Right hindlimb (tissue), 1 donor: ENCODE results near the gene MESD.

Source experiments
- DNase-seq: peaks from one replicate; pipeline ENCODE4 v3.0.0-alpha.2; 2018

Gene MESD

DNA sequence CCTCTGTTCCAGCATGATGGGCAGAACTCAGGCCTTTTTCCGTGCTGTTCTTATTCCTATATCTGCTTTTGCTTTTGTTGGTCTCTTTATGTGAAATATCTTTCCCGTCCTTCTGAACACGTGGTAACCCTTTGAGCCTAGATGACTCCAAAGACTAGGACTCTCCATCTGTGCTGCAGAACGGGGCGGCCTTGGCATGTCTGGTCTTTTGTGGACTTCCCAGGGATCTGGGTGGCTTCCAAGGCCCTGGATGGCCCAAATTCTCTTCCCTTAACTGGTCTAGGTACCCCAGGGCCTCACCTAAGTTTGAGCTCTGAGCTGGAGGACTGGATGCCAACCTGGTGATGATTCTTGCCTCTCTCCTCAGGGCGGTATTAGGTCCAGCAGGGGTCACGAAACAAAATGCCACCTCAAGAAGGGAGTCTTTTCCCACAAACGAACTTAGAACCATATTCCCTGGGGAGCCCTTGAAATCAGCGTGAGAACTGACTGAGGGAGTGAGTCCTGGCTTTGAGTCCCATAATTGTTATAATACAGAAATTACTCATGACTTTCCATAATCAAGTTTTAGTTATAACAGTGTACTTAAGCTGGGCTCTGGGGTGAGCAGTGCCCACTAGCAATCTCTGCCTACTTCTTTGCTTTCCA lies 25.0 kb upstream of the MESD start:
- no peak for DNase-seq

GRCh38 chr15:81013396-81013929 lies 23.8 kb upstream of the MESD start:
- no peak for DNase-seq

GRCh38 chr15:81012588-81012987 lies 23.0 kb upstream of the MESD start:
- no peak for DNase-seq

- DNase-seq: no peak
These were observed 22.0 kb upstream of the MESD start for GRCh38 chr15:81011593-81011992.

DNA sequence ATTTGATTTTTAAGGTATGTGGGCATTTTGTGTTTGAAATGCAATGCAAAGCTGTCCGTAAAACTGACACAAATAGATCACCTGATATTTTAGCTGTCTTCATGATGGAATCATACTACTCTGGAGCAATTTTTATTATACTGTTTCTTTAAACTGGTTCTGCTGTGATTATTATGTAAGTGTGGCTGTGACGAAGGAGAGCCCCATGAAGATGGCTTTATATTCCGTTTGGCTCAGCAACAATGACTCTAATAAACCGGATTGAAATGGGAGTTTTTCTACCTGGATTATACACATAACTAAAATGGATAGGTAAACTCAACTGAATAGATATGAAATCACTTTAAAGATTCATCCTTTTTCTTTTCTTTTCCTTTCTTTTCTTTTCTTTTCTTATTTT lies 20.5 kb upstream of the MESD start:
- DNase-seq: no peak

- no peak for DNase-seq
These were observed 18.7 kb upstream of the MESD start for GRCh38 chr15:81008312-81008711.

DNA sequence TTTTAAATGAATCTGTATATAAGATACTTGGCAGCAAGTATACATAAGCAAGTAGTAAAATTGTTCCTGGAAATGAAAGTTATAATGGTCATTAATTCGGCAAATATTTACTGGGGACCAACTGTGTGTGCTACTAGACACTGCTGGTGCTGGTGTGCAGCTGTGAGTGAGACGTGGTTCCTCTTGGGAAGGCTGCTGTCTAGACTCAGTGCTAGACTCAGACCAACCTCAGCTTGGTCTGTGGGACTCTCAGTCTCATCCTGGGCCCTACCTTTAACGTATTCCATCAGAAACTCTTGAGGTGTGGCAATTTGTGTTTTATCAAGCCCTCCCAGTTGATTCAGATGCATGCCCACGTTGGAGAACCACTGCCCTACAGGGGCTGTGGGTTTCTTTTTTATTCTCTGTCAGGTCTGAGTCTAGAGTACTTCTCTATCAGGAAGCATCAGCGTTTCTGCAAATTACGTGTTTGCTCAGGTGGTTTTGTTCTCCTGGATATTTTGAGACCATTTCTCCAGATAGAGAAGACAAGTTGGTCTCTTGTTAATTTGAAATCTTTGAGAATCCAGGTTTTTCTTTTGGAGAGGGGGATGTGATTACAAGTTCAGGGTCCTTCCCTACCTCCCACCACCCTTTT lies 17.9 kb upstream of the MESD start:
- no peak for DNase-seq

GRCh38 chr15:81006124-81006523 lies 16.5 kb upstream of the MESD start:
- DNase-seq: no peak

- DNase-seq: no peak
These were observed 13.4 kb upstream of the MESD start for GRCh38 chr15:81003097-81003350.

GRCh38 chr15:81002331-81003096 lies 12.9 kb upstream of the MESD start:
- DNase-seq: peak; percentile 39

DNA sequence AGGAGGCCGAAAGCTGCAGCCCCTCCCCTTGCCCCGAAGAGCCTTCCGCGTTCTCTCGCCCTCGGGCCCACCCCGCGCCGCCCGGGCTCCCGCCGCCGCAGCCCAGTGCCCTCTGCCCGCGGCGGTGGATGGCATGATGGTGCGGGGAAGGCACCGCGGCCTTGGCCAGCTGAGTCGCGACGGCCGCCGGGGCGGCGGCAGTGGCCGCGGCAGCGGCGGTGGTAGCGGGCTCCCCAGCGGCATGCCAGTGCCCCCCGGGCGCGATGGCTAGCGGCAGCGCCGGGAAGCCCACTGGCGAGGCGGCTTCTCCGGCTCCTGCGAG lies 12.4 kb upstream of the MESD start:
- DNase-seq: no peak

GRCh38 chr15:81001152-81002008 lies 11.8 kb upstream of the MESD start:
- peak; percentile 66 for DNase-seq

DNA sequence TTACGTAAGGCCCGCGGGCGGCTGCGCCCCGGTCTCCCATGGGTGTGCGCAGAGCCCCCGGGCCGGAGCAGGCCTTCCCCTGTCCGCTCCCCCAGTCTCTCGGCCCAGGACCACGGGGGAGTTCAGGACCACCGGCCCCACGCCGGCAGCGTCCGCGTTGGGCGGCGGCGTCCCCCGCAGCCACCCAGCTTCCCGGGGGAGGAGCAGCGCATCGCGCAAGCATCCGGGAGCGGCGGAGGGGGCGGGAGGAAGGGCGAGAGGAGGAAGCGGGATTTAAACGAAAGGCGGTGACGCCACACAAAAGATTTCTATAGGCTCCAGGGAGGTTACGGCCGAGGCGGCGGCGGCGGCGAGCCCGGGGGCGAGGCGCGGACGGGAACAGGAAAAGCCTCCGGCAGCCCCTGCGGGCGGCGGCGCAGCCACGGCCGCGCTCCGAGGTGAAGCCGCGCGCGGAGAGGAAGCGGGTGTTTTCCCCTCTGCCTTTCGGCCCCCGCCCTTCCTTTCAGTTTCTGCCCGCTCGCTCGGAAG lies 11.1 kb upstream of the MESD start, which contains the start of gene TLNRD1:
TSS of gene TLNRD1 (plus strand) at position 300 of the 528 bp plus-strand sequence. CDS start 1,349 bp downstream, outside the sequence.
- peak; percentile 94 for DNase-seq

DNA sequence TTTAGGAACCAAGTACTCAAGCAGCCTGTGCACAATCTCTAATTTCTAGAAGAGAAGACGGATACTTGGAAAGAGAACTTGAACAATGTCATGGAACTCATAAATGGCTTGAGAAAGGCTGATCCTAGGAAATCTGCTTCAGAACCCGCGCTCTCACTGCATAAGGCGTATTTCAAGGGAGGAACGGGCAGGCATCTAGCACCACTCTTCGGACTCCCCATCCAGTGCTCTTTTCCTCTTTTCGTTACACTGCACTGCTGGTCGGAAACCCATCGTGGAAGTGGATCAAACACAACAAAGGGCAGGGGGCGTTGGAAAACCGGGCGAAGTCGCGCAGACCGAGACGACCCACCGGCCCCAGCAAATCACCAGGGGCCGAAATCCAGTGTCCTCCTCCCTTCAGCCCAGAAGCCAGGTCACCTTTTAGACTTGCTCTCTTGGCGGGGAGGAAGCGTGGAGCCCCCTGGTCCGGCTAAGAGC lies 10.6 kb upstream of the MESD start:
- no peak for DNase-seq

DNA sequence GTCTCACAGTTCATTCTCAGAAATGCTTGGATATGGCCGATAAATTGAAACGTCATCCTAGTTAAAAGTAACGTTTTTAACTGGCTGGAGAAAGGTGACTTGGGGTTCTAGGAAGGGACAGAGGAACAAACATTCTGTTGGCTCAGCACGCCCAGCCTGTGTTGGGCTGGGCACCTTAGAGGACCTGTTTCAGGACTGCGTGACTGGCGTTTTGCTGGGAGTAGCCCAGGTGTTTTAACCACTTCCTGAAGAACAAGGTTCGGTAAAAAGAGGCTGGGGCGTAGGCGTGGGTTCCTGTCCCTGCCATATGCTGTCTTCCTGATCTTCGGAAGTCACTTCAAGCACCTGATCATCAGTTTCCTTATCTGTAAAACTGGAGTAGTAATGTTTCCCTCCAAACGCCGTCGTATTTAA lies 10.0 kb upstream of the MESD start:
- DNase-seq: no peak

GRCh38 chr15:80998251-80998650 lies 8.6 kb upstream of the MESD start:
- no peak for DNase-seq

- DNase-seq: no peak
These were observed 8.1 kb upstream of the MESD start for GRCh38 chr15:80997692-80998091.

DNA sequence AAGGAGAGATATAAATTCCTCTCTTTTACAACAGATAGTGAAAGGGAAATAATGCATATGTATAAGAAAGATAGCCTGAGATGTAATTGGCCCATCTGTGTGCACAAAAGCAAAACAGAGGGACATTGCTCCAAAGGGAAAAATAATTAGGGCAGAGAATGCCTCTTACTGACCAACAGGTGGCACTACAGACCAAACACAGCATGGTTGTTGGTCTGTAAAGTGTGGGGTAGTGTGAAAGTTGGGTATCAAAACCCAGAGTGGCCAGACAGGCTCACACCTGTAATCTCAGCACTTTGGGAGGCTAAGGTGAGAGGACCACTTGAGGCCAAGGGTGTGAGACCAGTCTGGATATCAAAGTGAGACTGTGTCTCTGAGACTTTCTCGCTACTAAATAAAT lies 6.6 kb upstream of the MESD start:
- no peak for DNase-seq

DNA sequence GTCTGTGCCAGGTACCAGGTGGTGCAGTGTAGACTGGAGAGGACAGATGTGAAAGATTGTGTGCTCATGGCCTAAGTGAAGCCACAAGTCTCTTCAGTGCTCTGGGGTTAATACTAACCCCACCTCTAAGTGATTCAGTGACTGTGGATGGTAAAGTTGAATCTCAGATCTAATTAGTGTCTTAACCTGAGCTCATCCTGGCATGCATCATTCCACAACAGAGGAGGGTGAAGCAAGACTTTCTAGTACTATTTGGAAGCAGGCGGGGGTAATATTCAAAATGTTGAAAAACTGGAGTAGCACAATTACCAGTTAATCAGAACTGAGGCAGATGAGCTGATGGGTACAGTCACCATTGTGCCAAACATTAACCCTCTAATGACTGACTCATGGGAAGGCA lies 2.8 kb upstream of the MESD start:
- DNase-seq: no peak

GRCh38 chr15:80992006-80992405 lies 2.4 kb upstream of the MESD start:
- DNase-seq: no peak

DNA sequence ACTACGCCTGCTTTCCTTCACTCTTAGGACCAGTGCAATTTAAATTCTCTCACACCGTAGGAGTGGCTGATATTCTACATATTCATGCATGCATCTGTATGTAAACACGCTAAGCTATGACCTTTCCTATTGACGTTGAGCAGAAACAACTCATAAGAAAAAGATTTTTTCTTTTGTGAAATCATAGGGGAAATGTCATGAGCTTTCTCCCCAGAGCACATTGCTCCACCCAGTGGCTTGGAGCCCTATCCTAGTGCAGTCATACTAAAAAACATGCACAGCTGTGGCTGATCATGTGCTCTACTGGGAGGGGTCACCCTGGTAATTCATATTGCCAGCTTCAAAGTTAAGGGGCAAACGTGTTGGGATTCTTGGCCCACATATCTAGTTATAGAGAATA lies 1.8 kb upstream of the MESD start:
- DNase-seq: peak; percentile 47

DNA sequence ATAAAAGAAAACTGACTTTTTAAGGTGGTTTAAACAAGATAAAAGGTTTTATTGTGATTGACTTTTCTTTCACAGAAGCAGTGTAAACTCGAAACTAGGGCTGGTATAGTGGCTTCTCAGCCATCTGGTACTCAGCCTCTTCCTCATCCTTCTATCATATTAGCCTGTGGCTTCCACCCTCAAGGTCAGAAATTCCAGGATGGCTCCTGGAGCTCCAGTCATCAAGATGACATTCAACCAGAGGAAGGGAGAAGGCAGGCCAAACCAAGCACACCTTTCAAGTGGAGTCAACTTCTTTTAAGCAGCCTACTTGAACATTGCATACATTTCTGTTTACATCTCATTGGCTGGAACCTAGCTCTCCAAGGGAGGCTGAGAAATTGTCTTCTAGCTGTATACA lies 1.3 kb upstream of the MESD start:
- no peak for DNase-seq

DNA sequence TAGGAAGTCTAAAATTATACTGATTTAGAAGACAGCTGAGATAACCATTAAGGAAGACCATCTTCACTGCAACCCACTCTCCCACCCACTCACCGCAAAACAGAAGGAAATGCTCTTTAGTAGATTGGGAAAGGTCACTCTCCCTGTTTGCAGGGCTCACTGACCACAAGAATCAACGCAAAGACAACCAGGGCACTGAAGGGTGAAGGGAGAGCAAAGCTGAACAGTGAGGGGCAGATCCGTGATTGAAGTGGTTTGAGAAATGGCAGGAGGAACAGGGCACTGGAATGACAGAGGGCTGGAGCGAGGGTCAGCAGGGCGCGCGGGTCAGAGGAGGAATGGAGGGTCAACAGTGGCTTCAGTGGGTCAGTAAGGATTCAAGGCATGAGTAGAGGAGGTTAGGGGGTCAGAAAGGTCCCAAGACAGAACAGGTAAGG lies 520 bp downstream of the MESD start:
- no peak for DNase-seq
